ENCODE measurements around the gene LIMS2.

LIMS2 gene

DNA sequence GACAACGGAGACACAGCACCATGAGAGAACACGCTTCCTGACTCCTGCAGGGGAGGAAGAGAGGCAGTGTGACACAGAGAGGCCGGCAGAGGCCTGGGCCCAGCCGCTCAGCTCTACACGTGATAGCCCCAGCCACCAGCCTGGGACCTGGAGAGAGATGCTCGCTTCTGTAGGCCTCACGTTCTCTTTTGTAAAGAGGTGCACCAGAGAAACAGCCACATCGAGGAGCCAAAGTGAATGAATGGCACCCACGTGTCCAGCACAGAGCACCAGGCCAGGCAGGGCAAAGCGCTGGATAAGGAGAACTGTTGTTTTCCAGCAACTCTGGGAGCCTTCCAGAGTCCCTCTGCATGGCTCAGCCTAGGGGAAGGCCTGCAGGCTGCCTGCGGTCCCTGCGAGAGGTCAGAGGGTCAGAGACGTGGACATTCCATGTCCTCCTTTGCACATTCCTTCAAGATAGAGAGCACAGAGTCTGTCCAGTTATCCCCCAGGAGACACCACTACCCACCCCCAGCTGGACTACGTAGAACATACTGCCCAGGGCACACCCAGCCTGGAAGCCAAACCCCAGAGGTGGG is 14.2 kb downstream of the LIMS2 start:
- peaks cover 0 to 13% of the 10 kb centered on the region in 2 donors for H3K36me3 ChIP-seq (ENCODE audit: control insufficient read depth in 1 of 2, insufficient read depth in 2 of 2, low read length in 2 of 2)
- H3K27ac ChIP-seq (ENCODE audit: low read length), result peak overlapping the region; percentile 49
- H3K9me3 ChIP-seq (ENCODE audit: control insufficient read depth in 1 of 2, low read length in 2 of 2), result no peaks in the 10 kb centered on the region
- H3K4me1 ChIP-seq (ENCODE audit: control insufficient read depth in 1 of 2, insufficient read depth in 2 of 2, low read length in 2 of 2), result peaks cover 25 to 88% of the 10 kb centered on the region in 2 donors
- H3K27me3 ChIP-seq (ENCODE audit: low read depth, low read length), result peaks cover 6% of the 10 kb centered on the region
- no peak overlapping the region for H3K4me3 ChIP-seq (ENCODE audit: low read depth in 1 of 2, low read length in 2 of 2)

- H3K4me1 ChIP-seq (ENCODE audit: control insufficient read depth in 1 of 2, insufficient read depth in 2 of 2, low read length in 2 of 2), result peaks cover 16 to 88% of the 10 kb centered on the region in 2 donors
- H3K27me3 ChIP-seq (ENCODE audit: low read depth, low read length), result peaks cover 6% of the 10 kb centered on the region
- H3K9me3 ChIP-seq (ENCODE audit: control insufficient read depth in 1 of 2, low read length in 2 of 2), result no peaks in the 10 kb centered on the region
- peaks cover 0 to 13% of the 10 kb centered on the region in 2 donors for H3K36me3 ChIP-seq (ENCODE audit: control insufficient read depth in 1 of 2, insufficient read depth in 2 of 2, low read length in 2 of 2)
- H3K4me3 ChIP-seq (ENCODE audit: low read depth in 1 of 2, low read length in 2 of 2), result no peak overlapping the region
- peak overlapping the region; percentile 67 for H3K27ac ChIP-seq (ENCODE audit: low read length)
Measured at GRCh38 chr2:127660291-127660578, 15.1 kb downstream of the LIMS2 start.

GRCh38 chr2:127659408-127660290 is 15.7 kb downstream of the LIMS2 start:
- H3K9me3 ChIP-seq (ENCODE audit: control insufficient read depth in 1 of 2, low read length in 2 of 2), result no peaks in the 10 kb centered on the region
- peak overlapping the region; percentile 67 for H3K27ac ChIP-seq (ENCODE audit: low read length)
- H3K4me1 ChIP-seq (ENCODE audit: control insufficient read depth in 1 of 2, insufficient read depth in 2 of 2, low read length in 2 of 2), result peaks cover 10 to 88% of the 10 kb centered on the region in 2 donors
- H3K36me3 ChIP-seq (ENCODE audit: control insufficient read depth in 1 of 2, insufficient read depth in 2 of 2, low read length in 2 of 2), result peaks cover 0 to 13% of the 10 kb centered on the region in 2 donors
- H3K27me3 ChIP-seq (ENCODE audit: low read depth, low read length), result peaks cover 3% of the 10 kb centered on the region
- H3K4me3 ChIP-seq (ENCODE audit: low read depth in 1 of 2, low read length in 2 of 2), result peak overlapping the region; percentile 1 to 3

DNA sequence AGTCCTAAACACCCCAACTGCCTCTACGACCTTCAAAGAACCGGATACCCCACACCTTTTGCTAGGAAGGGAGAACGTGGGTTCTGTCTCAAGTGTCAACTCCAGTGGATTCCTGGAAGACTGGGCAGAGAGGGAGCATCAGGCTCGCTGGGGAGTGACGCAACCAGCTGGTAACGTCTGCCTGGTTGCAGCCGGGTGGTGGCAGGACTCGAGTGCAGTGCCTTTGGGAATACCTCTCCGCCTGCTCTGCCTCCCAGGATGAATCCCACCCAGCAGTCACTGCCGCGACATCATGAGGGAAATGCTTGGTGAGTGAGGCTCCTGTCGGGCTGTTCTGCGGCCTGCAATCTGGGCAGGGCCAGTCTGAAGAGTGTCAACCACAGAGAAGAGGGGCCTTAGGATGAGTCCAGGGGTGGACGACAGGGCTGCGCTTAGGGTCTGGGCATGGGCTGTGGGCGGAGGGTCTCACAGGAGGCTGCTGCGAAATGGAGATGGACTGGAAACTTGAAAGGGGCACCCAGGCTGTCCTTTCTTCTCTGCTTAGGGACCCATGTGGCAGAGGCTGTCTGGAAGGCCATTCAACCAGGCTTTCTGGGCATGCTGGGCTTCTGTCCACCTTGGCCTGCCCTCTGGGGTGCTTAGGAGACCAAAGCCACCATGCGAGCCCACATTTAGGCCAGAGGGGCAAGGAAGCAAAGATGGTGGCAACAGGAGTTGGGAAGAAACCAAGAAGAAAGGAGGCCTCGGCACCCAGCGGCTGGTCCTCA is 16.5 kb downstream of the LIMS2 start:
- peaks cover 10 to 90% of the 10 kb centered on the region in 2 donors for H3K4me1 ChIP-seq (ENCODE audit: control insufficient read depth in 1 of 2, insufficient read depth in 2 of 2, low read length in 2 of 2)
- no peaks in the 10 kb centered on the region for H3K27me3 ChIP-seq (ENCODE audit: low read depth, low read length)
- H3K4me3 ChIP-seq (ENCODE audit: low read depth in 1 of 2, low read length in 2 of 2), result peak overlapping the region; percentile 1 to 3
- peaks cover 0 to 13% of the 10 kb centered on the region in 2 donors for H3K36me3 ChIP-seq (ENCODE audit: control insufficient read depth in 1 of 2, insufficient read depth in 2 of 2, low read length in 2 of 2)
- no peaks in the 10 kb centered on the region for H3K9me3 ChIP-seq (ENCODE audit: control insufficient read depth in 1 of 2, low read length in 2 of 2)
- H3K27ac ChIP-seq (ENCODE audit: low read length), result peak overlapping the region; percentile 67

DNA sequence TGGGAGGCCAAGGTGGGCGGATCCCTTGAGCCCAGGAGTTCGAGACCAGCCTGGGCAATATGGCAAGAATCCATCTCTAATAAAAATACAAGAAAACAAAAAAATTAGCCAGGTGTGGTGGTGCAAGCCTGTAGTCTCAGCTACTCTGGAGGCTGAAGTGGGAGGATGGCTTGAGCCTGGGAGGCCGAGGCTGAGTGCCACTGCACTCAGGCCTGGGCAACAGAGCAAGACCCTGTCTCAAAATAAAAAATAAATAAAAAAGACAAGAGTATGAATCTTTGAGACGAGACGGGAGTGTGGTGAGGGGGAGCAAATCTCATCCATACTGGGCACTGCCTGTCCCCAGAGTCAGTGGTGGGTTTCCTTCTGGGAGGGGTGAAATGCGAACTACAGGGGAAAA is 17.2 kb downstream of the LIMS2 start:
- Histone ChIP-seq H3K27me3 (ENCODE audit: low read depth, low read length) (no peaks in the 10 kb centered on the region), H3K27ac (ENCODE audit: low read length) (peak overlapping the region; percentile 67), H3K4me1 (ENCODE audit: control insufficient read depth in 1 of 2, insufficient read depth in 2 of 2, low read length in 2 of 2) (peaks cover 10 to 90% of the 10 kb centered on the region in 2 donors), H3K9me3 (ENCODE audit: control insufficient read depth in 1 of 2, low read length in 2 of 2) (no peaks in the 10 kb centered on the region), H3K4me3 (ENCODE audit: low read depth in 1 of 2, low read length in 2 of 2) (peak overlapping the region in 1 of 2 donors; percentile 1), H3K36me3 (ENCODE audit: control insufficient read depth in 1 of 2, insufficient read depth in 2 of 2, low read length in 2 of 2) (peaks cover 0 to 13% of the 10 kb centered on the region in 2 donors)

DNA sequence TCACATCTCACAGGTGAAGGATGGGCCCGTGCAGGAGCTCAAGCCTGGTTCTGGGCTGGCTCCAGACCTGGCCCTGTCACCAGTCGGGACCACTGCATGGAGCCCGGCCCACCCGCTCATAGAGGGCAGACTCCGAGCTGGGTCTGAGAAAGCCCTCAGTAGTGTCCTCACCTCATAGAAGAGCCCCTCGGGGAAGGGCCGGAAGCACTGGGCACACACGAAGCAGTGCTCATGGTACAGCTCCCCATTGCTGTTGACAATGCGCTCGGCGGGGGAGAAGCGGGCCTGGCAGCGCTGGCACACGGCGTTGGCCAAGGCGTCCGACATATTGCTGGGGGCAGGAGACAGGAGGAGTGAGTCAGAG is 18.1 kb downstream of the LIMS2 start:
- no peak overlapping the region for H3K4me3 ChIP-seq (ENCODE audit: low read depth in 1 of 2, low read length in 2 of 2)
- H3K27me3 ChIP-seq (ENCODE audit: low read depth, low read length), result no peaks in the 10 kb centered on the region
- H3K4me1 ChIP-seq (ENCODE audit: control insufficient read depth in 1 of 2, insufficient read depth in 2 of 2, low read length in 2 of 2), result peaks cover 12 to 92% of the 10 kb centered on the region in 2 donors
- peak overlapping the region; percentile 19 for H3K27ac ChIP-seq (ENCODE audit: low read length)
- H3K9me3 ChIP-seq (ENCODE audit: control insufficient read depth in 1 of 2, low read length in 2 of 2), result no peaks in the 10 kb centered on the region
- H3K36me3 ChIP-seq (ENCODE audit: control insufficient read depth in 1 of 2, insufficient read depth in 2 of 2, low read length in 2 of 2), result peaks cover 0 to 13% of the 10 kb centered on the region in 2 donors

- Histone ChIP-seq H3K36me3 (ENCODE audit: control insufficient read depth in 1 of 2, insufficient read depth in 2 of 2, low read length in 2 of 2) (peaks cover 0 to 13% of the 10 kb centered on the region in 2 donors), H3K9me3 (ENCODE audit: control insufficient read depth in 1 of 2, low read length in 2 of 2) (no peaks in the 10 kb centered on the region), H3K27me3 (ENCODE audit: low read depth, low read length) (no peaks in the 10 kb centered on the region), H3K4me1 (ENCODE audit: control insufficient read depth in 1 of 2, insufficient read depth in 2 of 2, low read length in 2 of 2) (peaks cover 14 to 92% of the 10 kb centered on the region in 2 donors), H3K27ac (ENCODE audit: low read length) (peak overlapping the region; percentile 19), H3K4me3 (ENCODE audit: low read depth in 1 of 2, low read length in 2 of 2) (no peak overlapping the region)
Measured at GRCh38 chr2:127656569-127657231, 18.6 kb downstream of the LIMS2 start.

- H3K4me1 ChIP-seq (ENCODE audit: control insufficient read depth in 1 of 2, insufficient read depth in 2 of 2, low read length in 2 of 2), result peaks cover 6 to 92% of the 10 kb centered on the region in 2 donors
Measured at GRCh38 chr2:127655209-127656073, 19.9 kb downstream of the LIMS2 start.

DNA sequence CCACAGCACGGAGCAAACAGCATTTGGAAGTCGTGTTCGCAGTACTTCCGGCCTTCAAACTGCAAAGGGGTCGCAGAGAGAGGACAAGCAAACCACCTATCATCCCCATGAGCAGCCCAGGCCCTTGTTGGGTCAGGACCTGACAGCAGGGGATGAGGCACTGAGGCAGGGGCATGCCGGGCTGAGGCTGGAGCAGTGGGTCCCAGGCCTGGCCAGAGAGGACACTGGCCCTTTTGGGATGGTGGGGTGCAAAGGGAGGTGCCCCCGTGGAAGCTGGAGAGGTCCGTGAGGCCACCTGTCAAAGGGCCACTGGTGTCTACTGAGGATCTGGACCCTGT is 20.5 kb downstream of the LIMS2 start:
- peak overlapping the region in 1 of 2 donors; percentile 17 for H3K4me3 ChIP-seq (ENCODE audit: low read depth in 1 of 2, low read length in 2 of 2)
- H3K4me1 ChIP-seq (ENCODE audit: control insufficient read depth in 1 of 2, insufficient read depth in 2 of 2, low read length in 2 of 2), result peaks cover 10 to 95% of the 10 kb centered on the region in 2 donors
- peaks cover 0 to 13% of the 10 kb centered on the region in 2 donors for H3K36me3 ChIP-seq (ENCODE audit: control insufficient read depth in 1 of 2, insufficient read depth in 2 of 2, low read length in 2 of 2)
- H3K9me3 ChIP-seq (ENCODE audit: control insufficient read depth in 1 of 2, low read length in 2 of 2), result no peaks in the 10 kb centered on the region
- no peak overlapping the region for H3K27ac ChIP-seq (ENCODE audit: low read length)
- H3K27me3 ChIP-seq (ENCODE audit: low read depth, low read length), result no peaks in the 10 kb centered on the region

More at GRCh38 chr2:127655209-127656073, 19.9 kb downstream of the LIMS2 start:
- no peaks in the 10 kb centered on the region for H3K27me3 ChIP-seq (ENCODE audit: low read depth, low read length)
- H3K9me3 ChIP-seq (ENCODE audit: control insufficient read depth in 1 of 2, low read length in 2 of 2), result no peaks in the 10 kb centered on the region
- peak overlapping the region; percentile 36 for H3K27ac ChIP-seq (ENCODE audit: low read length)
- peak overlapping the region in 1 of 2 donors; percentile 17 for H3K4me3 ChIP-seq (ENCODE audit: low read depth in 1 of 2, low read length in 2 of 2)
- H3K36me3 ChIP-seq (ENCODE audit: control insufficient read depth in 1 of 2, insufficient read depth in 2 of 2, low read length in 2 of 2), result peaks cover 0 to 13% of the 10 kb centered on the region in 2 donors

GRCh38 chr2:127654084-127654837 is 21.1 kb downstream of the LIMS2 start:
- H3K4me1 ChIP-seq (ENCODE audit: control insufficient read depth in 1 of 2, insufficient read depth in 2 of 2, low read length in 2 of 2), result peaks cover 15 to 97% of the 10 kb centered on the region in 2 donors

More at GRCh38 chr2:127654084-127654837, 21.1 kb downstream of the LIMS2 start:
- Histone ChIP-seq H3K9me3 (ENCODE audit: control insufficient read depth in 1 of 2, low read length in 2 of 2) (no peaks in the 10 kb centered on the region), H3K4me3 (ENCODE audit: low read depth in 1 of 2, low read length in 2 of 2) (peak overlapping the region in 1 of 2 donors; percentile 17), H3K27me3 (ENCODE audit: low read depth, low read length) (no peaks in the 10 kb centered on the region), H3K36me3 (ENCODE audit: control insufficient read depth in 1 of 2, insufficient read depth in 2 of 2, low read length in 2 of 2) (peaks cover 0 to 13% of the 10 kb centered on the region in 2 donors), H3K27ac (ENCODE audit: low read length) (no peak overlapping the region)

Measured in muscle layer of duodenum (tissue), 2 donors.